Measurements from ENCODE around the gene LRP8. TPM values are rescaled to one million over a fixed set of nuclear protein-coding genes. Genes with fewer than 3 reads are reported as not detected.
A peak's percentile ranks its signal among the peaks of the same experiment; 100 is the strongest.

The LRP8 gene
- total and polyA plus RNA-seq, 7 experiments from 2014 or later: 0.64 to 45.8 (median 4.7) TPM

DNA sequence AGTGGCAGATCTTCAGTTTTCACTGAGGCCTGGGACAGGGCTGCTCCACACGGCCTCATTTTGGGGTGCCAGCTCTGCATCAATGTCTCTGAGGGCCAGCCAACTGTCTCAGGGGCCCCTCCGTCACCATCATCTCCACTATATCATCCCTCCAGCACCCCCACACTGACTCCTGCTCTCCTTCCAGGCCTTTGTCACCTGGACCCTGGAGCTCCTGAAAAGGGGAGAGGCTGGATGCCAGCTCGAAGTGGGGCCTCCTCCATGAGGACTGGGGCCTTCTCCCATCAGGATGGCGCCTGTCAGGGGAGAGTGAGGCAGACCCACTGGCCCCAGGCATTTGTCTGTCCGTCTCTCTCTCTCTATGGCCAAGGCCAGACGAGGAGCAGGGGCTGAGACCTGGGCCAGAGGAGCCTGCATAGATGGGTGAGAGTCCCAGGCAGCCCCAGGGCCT, 44.7 kb upstream of the LRP8 start:
- Histone ChIP-seq H3K27ac (ENCODE audit: low read depth, low read length) (no peak overlapping the region), H3K4me3 (ENCODE audit: low read length) (no peak overlapping the region), H3K9me3 (ENCODE audit: control insufficient read depth in 2 of 3, low read length in 3 of 3) (no peaks in the 10 kb centered on the region), H3K36me3 (ENCODE audit: control insufficient read depth in 2 of 3, insufficient read depth in 3 of 3, low read length in 3 of 3) (no peaks in the 10 kb centered on the region), H3K4me1 (ENCODE audit: control insufficient read depth in 2 of 2, insufficient read depth in 2 of 2, low read length in 2 of 2) (peaks cover 9 to 14% of the 10 kb centered on the region in 2 donors), H3K27me3 (ENCODE audit: control insufficient read depth in 2 of 2, insufficient read depth in 2 of 2, low read length in 2 of 2) (no peaks in the 10 kb centered on the region)
- POLR2A ChIA-PET: no interaction called here
- Mint-ChIP-seq H3K36me3 (peaks cover 0 to 2% (median 0%) of the 10 kb centered on the region in 5 donors), H3K4me1 (peaks cover 13 to 17% (median 16%) of the 10 kb centered on the region in 7 donors), H3K9me3 (no peaks in the 10 kb centered on the region), H3K27me3 (peaks cover 0 to 8% (median 0%) of the 10 kb centered on the region in 5 donors), H3K4me3 (no peak overlapping the region), H3K27ac (no peak overlapping the region)
- peak in 1 of 9 donors; percentile 18 for DNase-seq
- intact Hi-C loops (cut with micrococcal nuclease): no loop called here
- CTCF ChIA-PET: interaction anchor here (0.7 kb wide), 1 partner anchor 94 kb away, joined by 3 read pairs; no protein-coding TSS in a partner anchor
- ATAC-seq: no peak

GRCh38 chr1:53371851-53372250, 44.0 kb upstream of the LRP8 start:
- H3K27me3 ChIP-seq (ENCODE audit: control insufficient read depth in 2 of 2, insufficient read depth in 2 of 2, low read length in 2 of 2): no peaks in the 10 kb centered on the region
- intact Hi-C loops (cut with micrococcal nuclease): no loop called here
- no peaks in the 10 kb centered on the region for H3K9me3 ChIP-seq (ENCODE audit: control insufficient read depth in 2 of 3, low read length in 3 of 3)
- peaks cover 9 to 15% of the 10 kb centered on the region in 2 donors for H3K4me1 ChIP-seq (ENCODE audit: control insufficient read depth in 2 of 2, insufficient read depth in 2 of 2, low read length in 2 of 2)
- ATAC-seq (no peak), DNase-seq (no peak)
- H3K27ac ChIP-seq (ENCODE audit: low read depth, low read length): no peak overlapping the region
- peaks cover 0 to 2% (median 0%) of the 10 kb centered on the region in 5 donors for H3K36me3 Mint-ChIP-seq
- peaks cover 17 to 24% (median 21%) of the 10 kb centered on the region in 7 donors for H3K4me1 Mint-ChIP-seq
- H3K27ac Mint-ChIP-seq: no peak overlapping the region
- H3K36me3 ChIP-seq (ENCODE audit: control insufficient read depth in 2 of 3, insufficient read depth in 3 of 3, low read length in 3 of 3): no peaks in the 10 kb centered on the region
- H3K4me3 Mint-ChIP-seq: no peak overlapping the region
- no peaks in the 10 kb centered on the region for H3K9me3 Mint-ChIP-seq
- ChIA-PET CTCF (no interaction called here), POLR2A (interaction anchor here (0.9 kb wide), 1 partner anchor 42 kb away, joined by 3 read pairs; no protein-coding TSS in a partner anchor)
- H3K27me3 Mint-ChIP-seq: peaks cover 0 to 8% (median 0%) of the 10 kb centered on the region in 5 donors
- H3K4me3 ChIP-seq (ENCODE audit: low read length): no peak overlapping the region

- H3K4me1 Mint-ChIP-seq: peaks cover 19 to 29% (median 25%) of the 10 kb centered on the region in 7 donors
- H3K27me3 Mint-ChIP-seq: peaks cover 0 to 8% (median 0%) of the 10 kb centered on the region in 5 donors
- no peaks in the 10 kb centered on the region for H3K36me3 ChIP-seq (ENCODE audit: control insufficient read depth in 2 of 3, insufficient read depth in 3 of 3, low read length in 3 of 3)
- ATAC-seq (no peak), DNase-seq (peak in 1 of 9 donors; percentile 6)
- H3K27ac Mint-ChIP-seq: no peak overlapping the region
- CTCF ChIA-PET: no interaction called here
- H3K9me3 ChIP-seq (ENCODE audit: control insufficient read depth in 2 of 3, low read length in 3 of 3): no peaks in the 10 kb centered on the region
- intact Hi-C loops (cut with micrococcal nuclease): no loop called here
- H3K9me3 Mint-ChIP-seq: no peaks in the 10 kb centered on the region
- peaks cover 9 to 15% of the 10 kb centered on the region in 2 donors for H3K4me1 ChIP-seq (ENCODE audit: control insufficient read depth in 2 of 2, insufficient read depth in 2 of 2, low read length in 2 of 2)
- no peaks in the 10 kb centered on the region for H3K27me3 ChIP-seq (ENCODE audit: control insufficient read depth in 2 of 2, insufficient read depth in 2 of 2, low read length in 2 of 2)
- H3K4me3 Mint-ChIP-seq: no peak overlapping the region
- peaks cover 0 to 2% (median 0%) of the 10 kb centered on the region in 5 donors for H3K36me3 Mint-ChIP-seq
- H3K4me3 ChIP-seq (ENCODE audit: low read length): no peak overlapping the region
- H3K27ac ChIP-seq (ENCODE audit: low read depth, low read length): no peak overlapping the region
- POLR2A ChIA-PET: interaction anchor here (0.9 kb wide), 1 partner anchor 43 kb away, joined by 3 read pairs; no protein-coding TSS in a partner anchor
These were observed 43.3 kb upstream of the LRP8 start for GRCh38 chr1:53371121-53371666.

DNA sequence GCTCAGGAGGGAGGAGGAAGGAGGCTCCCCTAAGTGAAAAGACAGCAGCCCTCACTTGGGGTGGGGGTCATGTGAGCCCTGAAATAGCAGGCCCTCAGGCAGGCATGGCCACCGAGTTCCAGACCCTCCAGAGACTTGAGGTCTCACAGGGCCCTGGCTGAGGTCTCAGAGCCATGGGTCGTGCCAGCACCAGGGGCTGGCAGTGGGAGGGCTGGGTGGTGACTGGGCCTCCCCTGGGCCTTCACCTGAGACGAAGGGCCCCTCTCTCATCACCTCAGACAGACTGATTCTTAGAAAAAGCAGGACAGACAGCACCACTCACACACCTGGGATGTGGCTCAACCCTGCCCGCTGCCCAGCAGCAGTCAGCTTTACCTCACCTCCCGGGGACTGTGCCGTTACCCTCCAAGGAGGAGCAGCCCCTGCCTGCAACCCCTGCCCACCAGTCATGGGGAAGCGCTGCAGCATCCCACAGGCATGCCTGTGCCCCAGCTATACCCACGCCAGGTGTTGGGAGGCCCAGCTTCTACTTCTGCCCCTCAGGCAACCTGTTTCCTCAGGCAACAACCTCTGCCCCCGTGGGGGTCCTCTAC, 42.6 kb upstream of the LRP8 start:
- H3K36me3 Mint-ChIP-seq: peaks cover 0 to 2% (median 0%) of the 10 kb centered on the region in 5 donors
- peak overlapping the region in 1 of 9 donors; percentile 28 for H3K27ac Mint-ChIP-seq
- POLR2A ChIA-PET: no interaction called here
- H3K9me3 ChIP-seq (ENCODE audit: control insufficient read depth in 2 of 3, low read length in 3 of 3): no peaks in the 10 kb centered on the region
- H3K27ac ChIP-seq (ENCODE audit: low read depth, low read length): no peak overlapping the region
- peaks cover 23 to 33% (median 27%) of the 10 kb centered on the region in 7 donors for H3K4me1 Mint-ChIP-seq
- H3K27me3 ChIP-seq (ENCODE audit: control insufficient read depth in 2 of 2, insufficient read depth in 2 of 2, low read length in 2 of 2): no peaks in the 10 kb centered on the region
- CTCF ChIA-PET: no interaction called here
- no peaks in the 10 kb centered on the region for H3K36me3 ChIP-seq (ENCODE audit: control insufficient read depth in 2 of 3, insufficient read depth in 3 of 3, low read length in 3 of 3)
- peaks cover 9 to 15% of the 10 kb centered on the region in 2 donors for H3K4me1 ChIP-seq (ENCODE audit: control insufficient read depth in 2 of 2, insufficient read depth in 2 of 2, low read length in 2 of 2)
- no peak overlapping the region for H3K4me3 ChIP-seq (ENCODE audit: low read length)
- H3K9me3 Mint-ChIP-seq: no peaks in the 10 kb centered on the region
- H3K4me3 Mint-ChIP-seq: no peak overlapping the region
- peaks cover 0 to 8% (median 0%) of the 10 kb centered on the region in 5 donors for H3K27me3 Mint-ChIP-seq
- intact Hi-C loops (cut with micrococcal nuclease): no loop called here
- ATAC-seq (no peak), DNase-seq (peak in 1 of 9 donors; percentile 8)

DNA sequence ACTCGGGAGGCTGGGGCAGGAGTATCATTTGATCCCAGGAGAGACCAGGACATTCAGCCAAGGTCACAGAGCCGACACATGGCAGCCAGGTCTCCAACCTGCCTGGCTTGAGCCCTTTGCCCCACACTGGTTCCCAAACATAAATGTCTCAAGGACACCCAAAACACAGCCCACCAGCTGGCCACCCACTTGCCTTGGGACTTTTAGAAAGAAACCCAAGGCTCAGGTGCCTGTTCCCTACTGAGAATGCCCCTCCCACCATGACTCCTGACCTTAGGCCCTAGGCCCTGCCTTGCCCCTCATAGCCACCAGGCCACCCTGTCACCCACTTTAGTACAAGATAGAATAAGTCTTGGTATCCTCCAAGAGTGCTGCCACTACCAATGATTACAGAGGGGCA, 41.9 kb upstream of the LRP8 start:
- Histone ChIP-seq H3K27me3 (ENCODE audit: control insufficient read depth in 2 of 2, insufficient read depth in 2 of 2, low read length in 2 of 2) (no peaks in the 10 kb centered on the region), H3K9me3 (ENCODE audit: control insufficient read depth in 2 of 3, low read length in 3 of 3) (no peaks in the 10 kb centered on the region), H3K4me3 (ENCODE audit: low read length) (no peak overlapping the region), H3K4me1 (ENCODE audit: control insufficient read depth in 2 of 2, insufficient read depth in 2 of 2, low read length in 2 of 2) (peaks cover 9 to 15% of the 10 kb centered on the region in 2 donors), H3K36me3 (ENCODE audit: control insufficient read depth in 2 of 3, insufficient read depth in 3 of 3, low read length in 3 of 3) (no peaks in the 10 kb centered on the region), H3K27ac (ENCODE audit: low read depth, low read length) (no peak overlapping the region)
- no peak for ATAC-seq
- ChIA-PET CTCF (no interaction called here), POLR2A (no interaction called here)
- Mint-ChIP-seq H3K27me3 (peaks cover 0 to 4% (median 0%) of the 10 kb centered on the region in 5 donors), H3K27ac (peak overlapping the region in 2 of 9 donors; percentile 28 to 36), H3K9me3 (no peaks in the 10 kb centered on the region), H3K4me1 (peaks cover 24 to 37% (median 27%) of the 10 kb centered on the region in 7 donors), H3K4me3 (no peak overlapping the region), H3K36me3 (peaks cover 0 to 2% (median 0%) of the 10 kb centered on the region in 5 donors)
- peak in 1 of 9 donors; percentile 14 for DNase-seq
- intact Hi-C loops (cut with micrococcal nuclease): no loop called here

DNA sequence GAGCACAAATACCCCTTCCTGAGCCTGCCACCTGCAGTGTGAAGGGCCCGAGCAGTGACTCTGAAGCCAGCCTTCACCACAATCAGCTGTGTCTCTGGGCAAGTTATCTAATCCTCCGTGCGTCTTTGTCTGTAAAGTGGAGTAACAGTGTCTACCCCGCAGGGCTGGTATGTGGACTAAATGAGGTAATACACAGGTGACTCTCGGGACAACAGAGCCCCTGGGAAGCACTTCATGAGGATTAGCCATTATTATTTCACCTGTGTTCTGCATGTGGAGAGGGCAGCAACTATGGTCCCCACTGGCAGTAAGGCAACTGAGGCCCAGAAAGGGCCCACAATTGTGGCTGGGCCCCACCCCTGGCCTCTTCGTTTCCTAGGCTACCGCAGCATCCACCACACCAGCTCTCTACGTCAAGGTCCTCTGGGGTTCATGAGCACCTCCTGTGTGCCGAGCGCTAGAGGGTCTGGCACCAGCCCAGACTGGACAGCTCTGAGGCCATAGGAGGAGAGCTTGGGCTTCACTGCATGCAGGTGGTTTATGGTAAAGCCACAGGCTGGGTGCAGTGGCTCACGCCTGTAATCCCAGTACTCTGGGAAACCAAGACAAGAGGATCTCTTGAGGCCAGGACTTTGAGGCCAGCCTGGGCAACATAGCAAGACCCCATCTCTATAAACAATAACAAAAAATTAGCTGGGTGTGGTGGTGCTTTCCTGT, 41.3 kb upstream of the LRP8 start:
- peaks cover 24 to 39% (median 27%) of the 10 kb centered on the region in 7 donors for H3K4me1 Mint-ChIP-seq
- no peak for ATAC-seq
- no peaks in the 10 kb centered on the region for H3K9me3 Mint-ChIP-seq
- peak in 1 of 9 donors; percentile 16 for DNase-seq
- ChIA-PET POLR2A (no interaction called here), CTCF (interaction anchor here (1.6 kb wide), 1 partner anchor 15 kb away, joined by 3 read pairs; no protein-coding TSS in a partner anchor)
- H3K4me3 Mint-ChIP-seq: peak overlapping the region in 4 of 10 donors; percentile 22 to 93 (median 64)
- H3K36me3 Mint-ChIP-seq: peaks cover 0 to 3% (median 2%) of the 10 kb centered on the region in 5 donors
- Histone ChIP-seq H3K4me1 (ENCODE audit: control insufficient read depth in 2 of 2, insufficient read depth in 2 of 2, low read length in 2 of 2) (peaks cover 9 to 15% of the 10 kb centered on the region in 2 donors), H3K4me3 (ENCODE audit: low read length) (no peak overlapping the region), H3K27ac (ENCODE audit: low read depth, low read length) (no peak overlapping the region), H3K36me3 (ENCODE audit: control insufficient read depth in 2 of 3, insufficient read depth in 3 of 3, low read length in 3 of 3) (no peaks in the 10 kb centered on the region), H3K9me3 (ENCODE audit: control insufficient read depth in 2 of 3, low read length in 3 of 3) (no peaks in the 10 kb centered on the region), H3K27me3 (ENCODE audit: control insufficient read depth in 2 of 2, insufficient read depth in 2 of 2, low read length in 2 of 2) (no peaks in the 10 kb centered on the region)
- H3K27ac Mint-ChIP-seq: peak overlapping the region in 3 of 9 donors; percentile 55 to 91 (median 90)
- intact Hi-C loops (cut with micrococcal nuclease): no loop called here
- H3K27me3 Mint-ChIP-seq: peaks cover 0 to 3% (median 0%) of the 10 kb centered on the region in 5 donors

Data from naive thymus-derived CD4-positive, alpha-beta T cell (primary cell).